RWPE2 (cell line): Measurements from ENCODE around the gene MRPL17.

Source experiments
- ATAC-seq: fragments of 200-7000 bp; cut with Tn5 transposase; 3 replicates; pipeline ENCODE4 v1.9.1; 2021; ENCODE audit warnings: low read depth
- DNase-seq: peaks from one replicate; pipeline ENCODE4 v3.0.0-alpha.2; 2020; ENCODE audit warnings: low spot score
- H3K27ac ChIP-seq: fragments of 450-650 bp; 2 replicates; pipeline ENCODE4 v1.5.1; 2017; ENCODE audit warnings: mild to moderate bottlenecking; ENCODE audit not compliant: poor library complexity, severe bottlenecking
- H3K27me3 ChIP-seq: fragments of 250-450 bp; sonication (Bioruptor Pico); 2 replicates; pipeline ENCODE4 v1.5.1; 2021; ENCODE audit warnings: mild to moderate bottlenecking, moderate library complexity; ENCODE audit not compliant: insufficient read depth, poor library complexity, severe bottlenecking
- H3K36me3 ChIP-seq: fragments of 250-450 bp; sonication (Bioruptor Pico); 2 replicates; pipeline ENCODE4 v1.5.1; 2020; ENCODE audit warnings: low read depth, mild to moderate bottlenecking, moderate library complexity
- H3K4me1 ChIP-seq: fragments of 250-450 bp; sonication (Bioruptor Pico); 2 replicates; pipeline ENCODE4 v1.5.1; 2021; ENCODE audit warnings: mild to moderate bottlenecking, moderate library complexity; ENCODE audit not compliant: insufficient read depth, poor library complexity, severe bottlenecking
- H3K4me3 ChIP-seq: fragments of 250-450 bp; sonication (Bioruptor Pico); 2 replicates; pipeline ENCODE4 v1.5.1; 2021; ENCODE audit warnings: mild to moderate bottlenecking, moderate library complexity; ENCODE audit not compliant: severe bottlenecking
- H3K9me3 ChIP-seq: fragments of 250-450 bp; sonication (Bioruptor Pico); 2 replicates; pipeline ENCODE4 v1.5.1; 2021; ENCODE audit warnings: mild to moderate bottlenecking, moderate library complexity; ENCODE audit not compliant: severe bottlenecking
- CTCF ChIP-seq: fragments of 450-650 bp; IDR thresholded peaks from one replicate; pipeline ENCODE4 v1.5.1; 2017; ENCODE audit warnings: mild to moderate bottlenecking, moderate library complexity; ENCODE audit not compliant: poor library complexity, severe bottlenecking

The MRPL17 gene

GRCh38 chr11:6657346-6657745 lies 25.8 kb downstream of the MRPL17 start:
- TF ChIP-seq CTCF = no peak
- peaks cover 42% of the 10 kb centered on the region for H3K27me3 ChIP-seq
- ATAC-seq = no peak
- no peaks in the 10 kb centered on the region for H3K4me1 ChIP-seq
- no peak for DNase-seq
- no peaks in the 10 kb centered on the region for H3K36me3 ChIP-seq
- no peaks in the 10 kb centered on the region for H3K9me3 ChIP-seq
- H3K4me3 ChIP-seq = no peak overlapping the region
- no peak overlapping the region for H3K27ac ChIP-seq

GRCh38 chr11:6656936-6657335 lies 26.2 kb downstream of the MRPL17 start:
- DNase-seq (no peak), ATAC-seq (no peak)
- Histone ChIP-seq H3K36me3 (no peaks in the 10 kb centered on the region), H3K27ac (no peak overlapping the region), H3K4me1 (no peaks in the 10 kb centered on the region), H3K9me3 (no peaks in the 10 kb centered on the region), H3K4me3 (no peak overlapping the region), H3K27me3 (peaks cover 42% of the 10 kb centered on the region)
- TF ChIP-seq CTCF = no peak

GRCh38 chr11:6656584-6656915 lies 26.6 kb downstream of the MRPL17 start:
- Histone ChIP-seq H3K27ac (no peak overlapping the region), H3K27me3 (peaks cover 42% of the 10 kb centered on the region), H3K36me3 (no peaks in the 10 kb centered on the region), H3K4me3 (no peak overlapping the region), H3K4me1 (no peaks in the 10 kb centered on the region), H3K9me3 (no peaks in the 10 kb centered on the region)
- DNase-seq (no peak), ATAC-seq (no peak)
- TF ChIP-seq CTCF = no peak

GRCh38 chr11:6655790-6656583 lies 27.2 kb downstream of the MRPL17 start, which contains the start of gene DCHS1:
TSS of gene DCHS1 (minus strand) at chr11:6655809. CDS start at chr11:6641613, 14,196 bp downstream.
- H3K4me3 ChIP-seq = peak within 1 kb of the TSS; percentile 17
- TF ChIP-seq CTCF = no peak
- DNase-seq (no peak), ATAC-seq (0 out of 3 replicates have a peak, but pooled peaks have one; percentile 35)
- H3K4me1 ChIP-seq = no peaks in the 10 kb centered on the region
- no peaks in the 10 kb centered on the region for H3K36me3 ChIP-seq
- peaks cover 45% of the 10 kb centered on the region for H3K27me3 ChIP-seq
- no peaks in the 10 kb centered on the region for H3K9me3 ChIP-seq
- no peak within 1 kb of the TSS for H3K27ac ChIP-seq
